Caco-2 (cell line): ENCODE results near the gene ZDHHC3. TPM values are rescaled to one million over a fixed set of nuclear protein-coding genes. Genes with fewer than 3 reads are reported as not detected.

Experiments used
- BruUV-seq: library from RNA; stranded (reverse); fragments of 400-500 nt; replicated peaks from 2 replicates; lab custom pipeline; 2021; lab: Mats Ljungman, UMichigan
- CTCF ChIA-PET: fragments of 300-600 bp; sonication (Branson Sonifier 250); formaldehyde crosslinking; loops from one replicate; lab custom pipeline; 2022; ENCODE audit warnings: antibody characterized with exemption; lab: Charles Lee
- POLR2A ChIA-PET: fragments of 300-600 bp; sonication (Branson Sonifier 250); formaldehyde crosslinking; loops from one replicate; lab custom pipeline; 2022; ENCODE audit warnings: antibody characterized with exemption; lab: Charles Lee
- DNase-seq, 2 experiments: peaks; one replicate each; pipeline versions ENCODE4 v3.0.0 to v3.0.0-alpha.2; 2020 to 2022
- H3K27me3 ChIP-seq: replicated peaks from 2 replicates; pipeline ENCODE4 v1.6.0; 2011; ENCODE audit warnings: low read length; ENCODE audit not compliant: control insufficient read depth, insufficient read depth
- H3K36me3 ChIP-seq: 2 replicates; pipeline ENCODE4 v1.5.1; 2011; ENCODE audit warnings: low read length; ENCODE audit not compliant: control insufficient read depth, insufficient read depth
- H3K4me1 ChIP-seq: fragments of 250-450 bp; sonication (Bioruptor Pico); 2 replicates; pipeline ENCODE4 v1.5.1; 2020; ENCODE audit warnings: mild to moderate bottlenecking
- H3K4me3 ChIP-seq: 2 replicates; pipeline ENCODE4 v1.5.1; 2011; ENCODE audit warnings: low read depth, mild to moderate bottlenecking, control low read depth, low read length
- H3K9me3 ChIP-seq: fragments of 250-450 bp; sonication (Bioruptor Pico); 2 replicates; pipeline ENCODE4 v1.5.1; 2020; ENCODE audit warnings: mild to moderate bottlenecking, moderate library complexity
- H3K27ac Mint-ChIP-seq: one replicate; pipeline ENCODE4 v1.8.0; 2022; ENCODE audit warnings: mixed read lengths; ENCODE audit not compliant: unreplicated experiment
- H3K27me3 Mint-ChIP-seq: one replicate; pipeline ENCODE4 v1.8.0; 2022; ENCODE audit warnings: mixed read lengths; ENCODE audit not compliant: insufficient read depth, unreplicated experiment
- H3K36me3 Mint-ChIP-seq: one replicate; pipeline ENCODE4 v1.8.0; 2022; ENCODE audit warnings: mild to moderate bottlenecking, mixed read lengths; ENCODE audit not compliant: insufficient read depth, unreplicated experiment
- H3K4me1 Mint-ChIP-seq: one replicate; pipeline ENCODE4 v1.8.0; 2022; ENCODE audit warnings: low read depth, mixed read lengths; ENCODE audit not compliant: unreplicated experiment
- H3K4me3 Mint-ChIP-seq: one replicate; pipeline ENCODE4 v1.8.0; 2022; ENCODE audit warnings: mild to moderate bottlenecking, moderate library complexity, mixed read lengths; ENCODE audit not compliant: unreplicated experiment
- H3K9me3 Mint-ChIP-seq: one replicate; pipeline ENCODE4 v1.8.0; 2022; ENCODE audit warnings: mixed read lengths; ENCODE audit not compliant: unreplicated experiment
- intact Hi-C: fragments of 100-400 bp; cut with micrococcal nuclease; formaldehyde crosslinking; loops from one replicate; pipeline ENCODE4 v1.10.0; 2022; ENCODE audit not compliant: unreplicated experiment
- total RNA-seq: library from RNA; stranded (reverse); gene quantifications from 2 replicates; pipeline ENCODE4 v1.2.3, GENCODE V29; 2022
- TF ChIP-seq, protein P1 (sequence below), 2 experiments: fragments of 200-600 bp in 1 of 2; IDR thresholded peaks; 1 replicate in 1 of 2; 2 replicates in 1 of 2; pipeline versions ENCODE4 v1.5.1 to v1.8.0; 2011 to 2022; ENCODE audit warnings: antibody characterized with exemption in 1 of 2, control low read depth in 1 of 2, inconsistent platforms in 1 of 2, low read depth in 1 of 2, low read length in 1 of 2, mild to moderate bottlenecking in 1 of 2, moderate library complexity in 1 of 2; ENCODE audit not compliant: insufficient read depth in 1 of 2, severe bottlenecking in 1 of 2, unreplicated experiment in 1 of 2

Gene ZDHHC3
- total RNA-seq, 1 experiment from 2014 or later, result 71.3 TPM

DNA sequence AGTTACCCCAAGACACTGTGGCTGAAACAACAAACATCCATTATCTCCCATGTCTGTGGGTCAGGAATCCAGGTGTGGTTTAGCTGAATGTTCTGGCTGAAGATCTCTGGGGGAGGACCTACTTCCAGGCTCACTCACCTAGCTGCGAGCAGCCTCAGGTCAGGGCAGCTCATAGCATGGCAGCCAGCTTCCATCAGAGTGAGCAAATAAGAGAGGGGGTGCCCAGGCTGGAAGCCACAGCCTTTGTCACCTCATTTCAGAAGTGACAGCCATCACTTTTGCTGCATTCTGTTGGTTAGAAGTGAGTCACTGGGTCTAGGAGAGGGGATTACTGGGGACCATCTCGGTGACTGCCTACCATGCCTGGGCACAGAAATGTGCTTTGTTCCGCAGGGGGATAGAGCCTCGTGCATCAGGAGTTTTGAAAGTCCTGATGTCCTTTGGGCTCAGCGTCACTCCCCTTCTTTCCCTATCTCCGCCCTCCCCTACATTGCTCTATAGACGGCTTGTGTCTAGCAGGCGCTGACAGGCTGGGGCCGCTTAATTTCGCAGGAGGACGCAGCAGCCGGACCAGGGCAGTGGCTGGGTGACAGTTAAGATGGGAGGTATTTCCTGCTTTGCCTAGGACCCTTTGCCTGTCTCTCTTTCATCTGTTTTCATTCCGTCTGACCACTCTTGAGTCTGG is 76.1 kb downstream of the ZDHHC3 start:
- no peak overlapping the region for H3K27ac Mint-ChIP-seq
- no peaks in the 10 kb centered on the region for H3K9me3 ChIP-seq
- POLR2A ChIA-PET, result no interaction called here
- H3K9me3 Mint-ChIP-seq, result no peaks in the 10 kb centered on the region
- DNase-seq, result no peak
- intact Hi-C loops, result no loop called here
- H3K4me1 ChIP-seq, result no peaks in the 10 kb centered on the region
- H3K36me3 Mint-ChIP-seq, result no peaks in the 10 kb centered on the region
- H3K36me3 ChIP-seq, result no peaks in the 10 kb centered on the region
- H3K27me3 ChIP-seq, result no peaks in the 10 kb centered on the region
- CTCF ChIA-PET, result no interaction called here
- H3K4me3 ChIP-seq, result no peak overlapping the region
- TF ChIP-seq, protein P1, sequence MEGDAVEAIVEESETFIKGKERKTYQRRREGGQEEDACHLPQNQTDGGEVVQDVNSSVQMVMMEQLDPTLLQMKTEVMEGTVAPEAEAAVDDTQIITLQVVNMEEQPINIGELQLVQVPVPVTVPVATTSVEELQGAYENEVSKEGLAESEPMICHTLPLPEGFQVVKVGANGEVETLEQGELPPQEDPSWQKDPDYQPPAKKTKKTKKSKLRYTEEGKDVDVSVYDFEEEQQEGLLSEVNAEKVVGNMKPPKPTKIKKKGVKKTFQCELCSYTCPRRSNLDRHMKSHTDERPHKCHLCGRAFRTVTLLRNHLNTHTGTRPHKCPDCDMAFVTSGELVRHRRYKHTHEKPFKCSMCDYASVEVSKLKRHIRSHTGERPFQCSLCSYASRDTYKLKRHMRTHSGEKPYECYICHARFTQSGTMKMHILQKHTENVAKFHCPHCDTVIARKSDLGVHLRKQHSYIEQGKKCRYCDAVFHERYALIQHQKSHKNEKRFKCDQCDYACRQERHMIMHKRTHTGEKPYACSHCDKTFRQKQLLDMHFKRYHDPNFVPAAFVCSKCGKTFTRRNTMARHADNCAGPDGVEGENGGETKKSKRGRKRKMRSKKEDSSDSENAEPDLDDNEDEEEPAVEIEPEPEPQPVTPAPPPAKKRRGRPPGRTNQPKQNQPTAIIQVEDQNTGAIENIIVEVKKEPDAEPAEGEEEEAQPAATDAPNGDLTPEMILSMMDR (IDR thresholded peaks at IDR 0.05; ENCODE audit: insufficient read depth in 1 of 2, low read depth in 1 of 2, low read length in 1 of 2, severe bottlenecking in 1 of 2, unreplicated experiment in 1 of 2), result no peak
- no peaks in the 10 kb centered on the region for H3K27me3 Mint-ChIP-seq
- BruUV-seq, result no TSS peak
- H3K4me3 Mint-ChIP-seq, result no peak overlapping the region
- no peaks in the 10 kb centered on the region for H3K4me1 Mint-ChIP-seq

DNA sequence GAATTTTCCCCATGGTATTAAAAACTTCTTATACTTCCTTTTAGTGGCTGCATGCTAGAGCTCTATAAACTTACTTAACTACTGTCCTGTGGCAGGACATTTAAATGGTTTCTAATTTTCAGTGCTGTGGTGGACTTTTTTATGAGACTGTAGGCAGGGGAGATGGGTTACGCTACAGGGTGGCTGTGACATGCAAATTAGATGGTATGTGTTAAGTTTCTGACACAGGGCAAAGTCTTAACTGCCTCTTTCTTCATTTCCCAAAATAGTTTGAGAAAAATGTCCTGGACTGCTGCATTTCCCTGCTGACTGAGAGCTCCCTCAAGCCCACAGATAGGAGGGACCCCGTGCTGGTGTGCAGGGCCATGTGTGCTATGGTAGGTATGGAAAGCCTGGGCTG is 79.5 kb downstream of the ZDHHC3 start:
- H3K36me3 Mint-ChIP-seq, result no peaks in the 10 kb centered on the region
- H3K27ac Mint-ChIP-seq, result no peak overlapping the region
- ChIA-PET POLR2A (no interaction called here), CTCF (no interaction called here)
- TF ChIP-seq, protein P1 (IDR thresholded peaks at IDR 0.05; ENCODE audit: insufficient read depth in 1 of 2, low read depth in 1 of 2, low read length in 1 of 2, severe bottlenecking in 1 of 2, unreplicated experiment in 1 of 2), result no peak
- BruUV-seq, result no TSS peak
- intact Hi-C loops, result no loop called here
- no peaks in the 10 kb centered on the region for H3K36me3 ChIP-seq
- DNase-seq, result no peak
- no peak overlapping the region for H3K4me3 Mint-ChIP-seq
- no peaks in the 10 kb centered on the region for H3K27me3 Mint-ChIP-seq
- no peaks in the 10 kb centered on the region for H3K9me3 Mint-ChIP-seq
- no peaks in the 10 kb centered on the region for H3K4me1 ChIP-seq
- no peaks in the 10 kb centered on the region for H3K27me3 ChIP-seq
- no peaks in the 10 kb centered on the region for H3K9me3 ChIP-seq
- no peaks in the 10 kb centered on the region for H3K4me1 Mint-ChIP-seq
- no peak overlapping the region for H3K4me3 ChIP-seq

DNA sequence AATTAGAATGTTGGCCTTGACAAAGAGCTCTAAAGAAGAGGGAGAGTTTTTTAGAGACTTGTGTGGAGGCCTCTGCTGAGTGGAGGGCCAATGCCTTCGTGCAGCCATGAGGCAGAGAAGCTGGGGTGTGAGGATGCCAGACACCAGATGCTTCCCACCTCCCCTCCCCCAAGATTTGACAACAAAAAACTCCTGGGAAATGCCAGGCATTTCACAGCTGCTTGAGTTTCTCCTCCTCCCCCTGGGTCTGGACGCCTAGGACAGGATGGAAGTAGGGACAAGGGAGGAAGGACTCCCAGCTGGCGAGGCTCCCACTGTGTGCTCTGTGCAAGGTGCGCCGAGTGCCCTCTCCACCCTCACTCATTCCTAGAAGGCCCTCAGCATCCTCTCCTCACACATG is 81.5 kb downstream of the ZDHHC3 start:
- H3K27ac Mint-ChIP-seq, result no peak overlapping the region

More for the DNA sequence above, 81.5 kb downstream of the ZDHHC3 start:
- CTCF ChIA-PET, result no interaction called here
- no peak overlapping the region for H3K4me3 ChIP-seq
- Mint-ChIP-seq H3K4me1 (no peaks in the 10 kb centered on the region), H3K36me3 (no peaks in the 10 kb centered on the region), H3K4me3 (no peak overlapping the region), H3K27me3 (no peaks in the 10 kb centered on the region), H3K9me3 (no peaks in the 10 kb centered on the region)
- H3K36me3 ChIP-seq, result no peaks in the 10 kb centered on the region
- no peaks in the 10 kb centered on the region for H3K4me1 ChIP-seq
- no peak for DNase-seq
- TF ChIP-seq, protein P1 (IDR thresholded peaks at IDR 0.05; ENCODE audit: insufficient read depth in 1 of 2, low read depth in 1 of 2, low read length in 1 of 2, severe bottlenecking in 1 of 2, unreplicated experiment in 1 of 2), result no peak
- H3K27me3 ChIP-seq, result no peaks in the 10 kb centered on the region
- H3K9me3 ChIP-seq, result no peaks in the 10 kb centered on the region
- POLR2A ChIA-PET, result no interaction called here
- intact Hi-C loops, result no loop called here
- BruUV-seq, result no TSS peak
